ENCODE data around the gene CNTNAP4. TPM values are rescaled to one million over a fixed set of nuclear protein-coding genes. Genes with fewer than 3 reads are reported as not detected.
A peak's percentile ranks its signal among the peaks of the same experiment; 100 is the strongest.

Gene CNTNAP4
- total and polyA plus RNA-seq, 2 of the 4 experiments (the other 2 are of a cell fraction): not detected

DNA sequence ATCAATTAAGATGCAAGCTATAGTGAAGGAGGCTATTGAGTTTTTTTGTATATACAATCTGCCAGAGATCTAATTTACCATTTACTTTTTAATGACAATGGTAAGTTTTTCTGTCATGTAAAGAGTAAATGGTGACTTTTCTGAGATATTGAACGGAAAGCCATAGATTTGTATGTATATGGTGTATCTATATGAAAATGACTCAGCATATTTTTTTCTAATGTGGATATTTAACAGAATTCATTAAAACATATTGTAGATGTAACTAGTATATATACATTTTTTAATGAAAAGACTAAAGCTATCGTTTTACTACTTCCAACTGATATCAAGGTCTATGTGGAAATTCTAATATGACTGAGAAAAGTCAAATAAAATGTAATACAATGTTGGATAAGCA, 34.1 kb downstream of the CNTNAP4 start:
- no TSS peak for BruUV-seq (replicated peaks)
- Histone ChIP-seq H3K4ac (ENCODE audit: low read depth, low read length) (no peak overlapping the region), H4K5ac (ENCODE audit: low read depth, low read length) (no peak overlapping the region), H3K56ac (ENCODE audit: extremely low read depth, insufficient read depth, low read length) (no peak overlapping the region), H3K27ac (ENCODE audit: insufficient read depth, low read length) (no peak overlapping the region), H3K9me3 (ENCODE audit: control insufficient read depth, insufficient read depth, low read length) (peaks cover 10% of the 10 kb centered on the region; the same call in 1 of the 2 replicates), H3K23ac (ENCODE audit: low read depth, low read length) (no peak overlapping the region), H3K36me3 (ENCODE audit: control insufficient read depth, insufficient read depth, low read length) (no peaks in the 10 kb centered on the region), H3K14ac (replicated peaks; ENCODE audit: low read depth, low read length) (no peak overlapping the region), H2AK5ac (ENCODE audit: low read depth, low read length) (no peak overlapping the region), H3K18ac (ENCODE audit: low read depth, low read length) (no peak overlapping the region), H2BK20ac (ENCODE audit: low read depth, low read length) (no peak overlapping the region), H3K4me2 (ENCODE audit: low read depth, low read length) (no peak overlapping the region), H3K9me1 (ENCODE audit: insufficient read depth, low read length) (no peaks in the 10 kb centered on the region), H4K91ac (ENCODE audit: insufficient read depth, low read depth, low read length) (no peak overlapping the region), H4K20me1 (ENCODE audit: insufficient read depth, low read length) (no peaks in the 10 kb centered on the region), H2BK5ac (ENCODE audit: low read depth, low read length, poor library complexity, severe bottlenecking) (no peak overlapping the region), H2AFZ (replicated peaks; ENCODE audit: low read length, poor library complexity) (no peak overlapping the region), H4K8ac (ENCODE audit: low read depth in 2 of 2, low read length in 2 of 2) (no peak overlapping the region), H2BK120ac (ENCODE audit: low read depth, low read length) (no peak overlapping the region), H2BK15ac (ENCODE audit: low read depth, low read length) (no peak overlapping the region), H3K4me1 (ENCODE audit: control insufficient read depth, insufficient read depth, low read length) (no peaks in the 10 kb centered on the region), H3K79me1 (ENCODE audit: low read depth in 1 of 2, low read length in 2 of 2) (no peaks in the 10 kb centered on the region), H2AK9ac (replicated peaks; ENCODE audit: low read depth, low read length, poor library complexity) (no peak overlapping the region), H3K4me3 (ENCODE audit: insufficient read depth, low read depth, low read length) (no peak overlapping the region), H3K9ac (ENCODE audit: low read depth, low read length) (no peak overlapping the region), H3K27me3 (ENCODE audit: control insufficient read depth, insufficient read depth, low read length) (no peaks in the 10 kb centered on the region)
- TF ChIP-seq NFE2L2 (IDR thresholded peaks at IDR 0.05; ENCODE audit: low read depth, low read length) (peak; percentile 84), MAZ (IDR thresholded peaks at IDR 0.05; ENCODE audit: borderline replicate concordance, low read depth, low read length) (no peak), MAFK (IDR thresholded peaks at IDR 0.05; ENCODE audit: low read depth, low read length) (0 out of 2 replicates have a peak, but pooled peaks have one; percentile 8), RCOR1 (IDR thresholded peaks at IDR 0.05; ENCODE audit: insufficient replicate concordance, low read length) (no peak), POLR2A (IDR thresholded peaks at IDR 0.05; ENCODE audit: low read depth, low read length) (no peak), RFX5 (IDR thresholded peaks at IDR 0.05; ENCODE audit: low read depth, low read length) (no peak), CHD1 (IDR thresholded peaks at IDR 0.05; ENCODE audit: low read depth, low read length) (no peak)
- POLR2A ChIA-PET (ENCODE audit: unreplicated experiment): no interaction called here
- in situ Hi-C loops (cut with MboI; ENCODE audit: low sequenced_read_pairs) (no loop called here), intact Hi-C loops (cut with micrococcal nuclease) (no loop called here), dilution Hi-C loops (cut with HindIII; ENCODE audit: low sequenced_read_pairs, unreplicated experiment) (no loop called here)
- CTCF ChIA-PET: no interaction called here
- ATAC-seq (ENCODE audit: low read depth) (no peak), DNase-seq (no peak)
- no CpG with 5 or more reads among the region's 2 CpGs for WGBS, 2 experiments (ENCODE audit: extremely low coverage in 2 of 2, insufficient read length in 1 of 2)
